GM23248 (cell line): Measurements from ENCODE around the gene IP6K1.
"Not testable (repeated sequence)": the region's sequence is repeated elsewhere in the genome, so short reads cannot be mapped to it uniquely, and the experiment has no call there.

Source experiments
- EZH2 ChIP-seq: fragments of 200-600 bp; sonication (generic); IDR thresholded peaks from 2 replicates; pipeline ENCODE4 v1.6.1; 2018; ENCODE audit warnings: antibody characterized with exemption, mild to moderate bottlenecking; ENCODE audit not compliant: insufficient read depth, poor library complexity, severe bottlenecking
- EZH2phosphoT487 ChIP-seq: fragments of 200-600 bp; sonication (generic); IDR thresholded peaks from 2 replicates; pipeline ENCODE4 v1.6.1; 2018; ENCODE audit warnings: antibody characterized with exemption, moderate library complexity, mild to moderate bottlenecking, low read depth; ENCODE audit not compliant: insufficient read depth

DNA sequence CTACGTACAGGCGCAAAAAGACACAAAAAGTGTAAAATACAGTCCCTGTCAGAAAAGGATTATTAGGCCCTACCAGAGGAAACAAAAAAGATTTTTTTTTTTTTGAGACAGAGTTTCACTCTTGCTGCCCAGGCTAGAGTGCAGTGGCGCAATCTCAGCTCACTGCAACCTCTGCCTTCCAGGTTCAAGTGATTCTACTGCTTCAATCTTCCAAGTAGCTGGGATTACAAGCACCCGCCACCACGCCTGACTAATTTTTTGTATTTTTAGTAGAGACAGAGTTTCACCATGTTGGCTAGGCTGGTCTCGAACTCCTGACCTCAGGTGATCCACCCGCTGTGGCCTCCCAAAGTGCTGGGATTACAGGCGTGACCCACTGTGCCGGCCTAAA lies 5.4 kb downstream of the IP6K1 start:
- not testable (repeated sequence) for TF ChIP-seq EZH2, EZH2phosphoT487
